H9 (cell line): ENCODE results near the gene VAV1. TPM values are rescaled to one million over a fixed set of nuclear protein-coding genes. Genes with fewer than 3 reads are reported as not detected.

ENCODE experiments used
- DNase-seq: peaks from one replicate; pipeline ENCODE4 v3.0.0-alpha.2; 2017
- H2AFZ ChIP-seq: one replicate; pipeline ENCODE4 v1.6.1; 2013; ENCODE audit warnings: mild to moderate bottlenecking, low read length, control low read depth, moderate library complexity
- H2AK5ac ChIP-seq: 2 replicates; pipeline ENCODE4 v1.6.1; 2013; ENCODE audit warnings: low read length, control low read depth, mixed read lengths; ENCODE audit not compliant: insufficient read length
- H2BK120ac ChIP-seq: one replicate; pipeline ENCODE4 v1.6.1; 2013; ENCODE audit warnings: low read depth, mild to moderate bottlenecking, low read length, control low read depth, inconsistent platforms; ENCODE audit not compliant: poor library complexity, severe bottlenecking
- H2BK12ac ChIP-seq: 2 replicates; pipeline ENCODE4 v1.6.1; 2013; ENCODE audit warnings: low read length, control low read depth, mixed read lengths, low read depth; ENCODE audit not compliant: insufficient read length
- H2BK15ac ChIP-seq: 2 replicates; pipeline ENCODE4 v1.6.1; 2013; ENCODE audit warnings: low read depth, low read length, control low read depth
- H2BK20ac ChIP-seq: one replicate; pipeline ENCODE4 v1.6.1; 2013; ENCODE audit warnings: low read depth, mild to moderate bottlenecking, low read length, control low read depth, inconsistent platforms; ENCODE audit not compliant: poor library complexity, severe bottlenecking
- H2BK5ac ChIP-seq: 2 replicates; pipeline ENCODE4 v1.6.1; 2013; ENCODE audit warnings: low read length, control low read depth, mixed read lengths; ENCODE audit not compliant: insufficient read length
- H3K14ac ChIP-seq: 2 replicates; pipeline ENCODE4 v1.6.1; 2013; ENCODE audit warnings: low read length, control low read depth; ENCODE audit not compliant: insufficient read depth
- H3K18ac ChIP-seq: 2 replicates; pipeline ENCODE4 v1.6.1; 2013; ENCODE audit warnings: low read depth, mild to moderate bottlenecking, mixed read lengths, low read length, control low read depth; ENCODE audit not compliant: insufficient read length
- H3K23ac ChIP-seq: 2 replicates; pipeline ENCODE4 v1.6.1; 2013; ENCODE audit warnings: low read length, control low read depth, mixed read lengths, low read depth; ENCODE audit not compliant: insufficient read length
- H3K23me2 ChIP-seq: 2 replicates; pipeline ENCODE4 v1.6.1; 2013; ENCODE audit warnings: low read depth, mild to moderate bottlenecking, mixed read lengths, low read length, control low read depth; ENCODE audit not compliant: insufficient read length, poor library complexity, severe bottlenecking
- H3K27ac ChIP-seq: 2 replicates; pipeline ENCODE4 v1.5.1; 2013; ENCODE audit warnings: low read length, control low read depth, mixed read lengths, low read depth; ENCODE audit not compliant: insufficient read length
- H3K27me3 ChIP-seq: 2 replicates; pipeline ENCODE4 v1.6.1; 2013; ENCODE audit warnings: low read length, control low read depth, inconsistent platforms; ENCODE audit not compliant: insufficient read depth
- H3K4ac ChIP-seq: 2 replicates; pipeline ENCODE4 v1.6.1; 2013; ENCODE audit warnings: low read depth, mild to moderate bottlenecking, control low read depth, inconsistent platforms, low read length, moderate library complexity
- H3K4me1 ChIP-seq: 2 replicates; pipeline ENCODE4 v1.6.1; 2013; ENCODE audit warnings: low read length, control low read depth, inconsistent platforms; ENCODE audit not compliant: insufficient read depth
- H3K4me2 ChIP-seq: 2 replicates; pipeline ENCODE4 v1.6.1; 2013; ENCODE audit warnings: low read length, control low read depth, mixed read lengths; ENCODE audit not compliant: insufficient read length, insufficient read depth
- H3K56ac ChIP-seq: 2 replicates; pipeline ENCODE4 v1.6.1; 2013; ENCODE audit warnings: low read depth, mild to moderate bottlenecking, mixed read lengths, low read length, control low read depth; ENCODE audit not compliant: insufficient read length
- H3K79me1 ChIP-seq: 2 replicates; pipeline ENCODE4 v1.6.1; 2013; ENCODE audit warnings: low read depth, mild to moderate bottlenecking, moderate library complexity, low read length, control low read depth, inconsistent platforms; ENCODE audit not compliant: insufficient read depth, poor library complexity, severe bottlenecking
- H3K79me2 ChIP-seq: 2 replicates; pipeline ENCODE4 v1.6.1; 2013; ENCODE audit warnings: low read length, control low read depth, inconsistent platforms; ENCODE audit not compliant: insufficient read depth
- H3K9ac ChIP-seq: 2 replicates; pipeline ENCODE4 v1.6.1; 2013; ENCODE audit warnings: low read length, control low read depth, mixed read lengths; ENCODE audit not compliant: insufficient read length; ENCODE audit errors: extremely low read depth
- H3K9me3 ChIP-seq: one replicate; pipeline ENCODE4 v1.6.1; 2013; ENCODE audit warnings: low read depth, low read length, inconsistent platforms; ENCODE audit not compliant: control insufficient read depth
- H3T11ph ChIP-seq: one replicate; pipeline ENCODE4 v1.6.1; 2013; ENCODE audit warnings: mild to moderate bottlenecking, low read length, control low read depth, inconsistent platforms
- H4K20me1 ChIP-seq: one replicate; pipeline ENCODE4 v1.6.1; 2013; ENCODE audit not compliant: control insufficient read depth, insufficient read length, insufficient read depth
- H4K5ac ChIP-seq: 2 replicates; pipeline ENCODE4 v1.6.1; 2013; ENCODE audit warnings: low read depth, mild to moderate bottlenecking, mixed read lengths, low read length, control low read depth; ENCODE audit not compliant: insufficient read length
- H4K8ac ChIP-seq: replicated peaks from 2 replicates; pipeline ENCODE4 v1.6.1; 2013; ENCODE audit warnings: low read length, control low read depth, mixed read lengths, low read depth; ENCODE audit not compliant: insufficient read length
- H4K91ac ChIP-seq: 2 replicates; pipeline ENCODE4 v1.6.1; 2013; ENCODE audit warnings: low read depth, mild to moderate bottlenecking, moderate library complexity, mixed read lengths, low read length, control low read depth; ENCODE audit not compliant: insufficient read length
- H3K27ac Mint-ChIP-seq, 3 experiments: 2 replicates in 2 of 3; 3 replicates in 1 of 3; pipeline ENCODE4 v1.8.0; 2020 to 2021; ENCODE audit warnings: mixed read lengths in 3 of 3, mild to moderate bottlenecking in 1 of 3, moderate library complexity in 1 of 3
- H3K27me3 Mint-ChIP-seq: 2 replicates; pipeline ENCODE4 v1.8.0; 2021; ENCODE audit warnings: low read depth, mild to moderate bottlenecking, moderate library complexity, mixed read lengths
- H3K36me3 Mint-ChIP-seq, 3 experiments: 2 replicates in 2 of 3; 3 replicates in 1 of 3; pipeline ENCODE4 v1.8.0; 2020 to 2021; ENCODE audit warnings: low read depth in 3 of 3, mixed read lengths in 3 of 3; ENCODE audit not compliant: insufficient read depth in 1 of 3
- H3K4me1 Mint-ChIP-seq, 2 experiments: 2 replicates each; pipeline ENCODE4 v1.8.0; 2020; ENCODE audit warnings: mixed read lengths in 2 of 2
- H3K4me3 Mint-ChIP-seq, 2 experiments: 2 replicates in 1 of 2; 3 replicates in 1 of 2; pipeline ENCODE4 v1.8.0; 2020 to 2021; ENCODE audit warnings: mild to moderate bottlenecking in 2 of 2, mixed read lengths in 2 of 2, moderate library complexity in 1 of 2
- H3K9me3 Mint-ChIP-seq, 2 experiments: 2 replicates in 1 of 2; 3 replicates in 1 of 2; pipeline ENCODE4 v1.8.0; 2020; ENCODE audit warnings: mild to moderate bottlenecking in 2 of 2, mixed read lengths in 2 of 2, moderate library complexity in 1 of 2
- WGBS: extraction: QIAGEN DNeasy Blood & Tissue Kit; methylation state at CpG from one replicate; pipeline ENCODE4 v1.1.7; 2013; ENCODE audit warnings: missing lambda C conversion rate, low lambda C conversion rate, mixed read lengths; ENCODE audit not compliant: insufficient read length; ENCODE audit errors: extremely low coverage; 5-methylcytosine and 5-hydroxymethylcytosine counted together
- total RNA-seq: library from RNA; stranded (reverse); gene quantifications from 2 replicates; pipeline ENCODE4 v1.2.1, GENCODE V29; 2021
- TF ChIP-seq, protein P1 (sequence below): fragments of 200-600 bp; sonication (generic); conservative IDR thresholded peaks from 3 replicates; pipeline ENCODE4 v1.8.0; 2021; ENCODE audit warnings: antibody characterized with exemption, mild to moderate bottlenecking

The VAV1 gene
- total RNA-seq, 1 experiment from 2014 or later: 0.90 TPM

DNA sequence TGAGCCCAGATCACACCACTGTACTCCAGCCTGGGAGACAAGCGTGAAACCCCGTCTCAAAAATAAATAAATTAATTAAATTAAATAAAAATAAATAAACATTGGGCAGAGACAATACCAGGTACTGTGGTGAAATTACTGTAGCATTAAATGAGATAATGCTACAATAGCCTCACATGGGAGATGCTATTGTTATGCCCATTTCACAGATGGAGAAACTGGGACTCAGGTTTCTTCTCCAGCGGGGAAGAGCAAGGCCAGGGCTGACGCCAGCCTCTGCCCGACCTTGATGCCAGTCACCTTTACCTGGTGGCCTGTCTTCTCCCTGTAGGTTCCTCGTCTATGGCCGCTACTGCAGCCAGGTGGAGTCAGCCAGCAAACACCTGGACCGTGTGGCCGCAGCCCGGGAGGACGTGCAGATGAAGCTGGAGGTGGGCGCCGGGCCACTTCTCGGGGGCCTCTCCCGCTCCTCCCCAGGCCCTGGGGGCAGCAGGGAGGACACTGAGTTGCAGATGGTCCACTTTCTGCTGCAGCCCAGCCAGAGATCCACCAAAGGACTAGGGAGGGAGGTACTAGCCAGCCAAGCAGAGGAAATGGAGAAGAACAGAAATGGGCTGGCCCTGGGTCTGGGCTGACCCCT, 53.9 kb downstream of the VAV1 start:
- Histone ChIP-seq H3K56ac (no peak overlapping the region), H2AFZ (no peak overlapping the region), H3K4me2 (no peak overlapping the region), H3K14ac (no peak overlapping the region; the same call in 1 of the 2 replicates), H3K23ac (no peak overlapping the region), H2BK15ac (no peak overlapping the region), H2BK5ac (no peak overlapping the region), H4K20me1 (no peaks in the 10 kb centered on the region), H2BK120ac (no peak overlapping the region), H2BK20ac (no peak overlapping the region), H2AK5ac (no peak overlapping the region), H3K4ac (no peak overlapping the region), H3K4me1 (no peaks in the 10 kb centered on the region; the same call in 1 of the 2 replicates), H2BK12ac (no peak overlapping the region), H4K5ac (no peak overlapping the region), H4K8ac (no peak overlapping the region), H3K18ac (no peak overlapping the region), H3K79me1 (no peaks in the 10 kb centered on the region), H3K23me2 (no peaks in the 10 kb centered on the region), H3K9me3 (no peaks in the 10 kb centered on the region), H3T11ph (no peak overlapping the region), H3K9ac (no peak overlapping the region), H4K91ac (no peak overlapping the region), H3K27ac (no peak overlapping the region), H3K79me2 (no peaks in the 10 kb centered on the region), H3K27me3 (no peaks in the 10 kb centered on the region)
- H3K36me3 Mint-ChIP-seq: peaks cover 0 to 2% (median 0%) of the 10 kb centered on the region in 3 experiments; a peak in 1 of 7 replicates
- peaks cover 11 to 74% of the 10 kb centered on the region in 2 experiments for H3K9me3 Mint-ChIP-seq
- TF ChIP-seq, protein P1, sequence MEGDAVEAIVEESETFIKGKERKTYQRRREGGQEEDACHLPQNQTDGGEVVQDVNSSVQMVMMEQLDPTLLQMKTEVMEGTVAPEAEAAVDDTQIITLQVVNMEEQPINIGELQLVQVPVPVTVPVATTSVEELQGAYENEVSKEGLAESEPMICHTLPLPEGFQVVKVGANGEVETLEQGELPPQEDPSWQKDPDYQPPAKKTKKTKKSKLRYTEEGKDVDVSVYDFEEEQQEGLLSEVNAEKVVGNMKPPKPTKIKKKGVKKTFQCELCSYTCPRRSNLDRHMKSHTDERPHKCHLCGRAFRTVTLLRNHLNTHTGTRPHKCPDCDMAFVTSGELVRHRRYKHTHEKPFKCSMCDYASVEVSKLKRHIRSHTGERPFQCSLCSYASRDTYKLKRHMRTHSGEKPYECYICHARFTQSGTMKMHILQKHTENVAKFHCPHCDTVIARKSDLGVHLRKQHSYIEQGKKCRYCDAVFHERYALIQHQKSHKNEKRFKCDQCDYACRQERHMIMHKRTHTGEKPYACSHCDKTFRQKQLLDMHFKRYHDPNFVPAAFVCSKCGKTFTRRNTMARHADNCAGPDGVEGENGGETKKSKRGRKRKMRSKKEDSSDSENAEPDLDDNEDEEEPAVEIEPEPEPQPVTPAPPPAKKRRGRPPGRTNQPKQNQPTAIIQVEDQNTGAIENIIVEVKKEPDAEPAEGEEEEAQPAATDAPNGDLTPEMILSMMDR: no peak
- no peak overlapping the region for H3K4me3 Mint-ChIP-seq
- H3K27ac Mint-ChIP-seq: no peak overlapping the region
- no peak for DNase-seq
- no CpG with 5 or more reads among the region's 15 CpGs for WGBS
- peaks cover 2% of the 10 kb centered on the region for H3K27me3 Mint-ChIP-seq
- peaks cover 0 to 4% of the 10 kb centered on the region in 2 experiments; a peak in 1 of 4 replicates for H3K4me1 Mint-ChIP-seq
